Suprapubic skin (tissue), 4 donors: ENCODE measurements around the gene SLC7A9.
"Not testable (repeated sequence)": the region's sequence is repeated elsewhere in the genome, so short reads cannot be mapped to it uniquely, and the experiment has no call there.

Experiments used
- CTCF ChIP-seq, 2 donors: fragments of 200-600 bp in 1 of 2; fragments of 450-650 bp in 1 of 2; sonication (generic) in 1 of 2; IDR thresholded peaks; one replicate each; pipeline ENCODE4 v1.5.1; 2016 to 2019; ENCODE audit warnings: antibody characterized with exemption in 2 of 2, mild to moderate bottlenecking in 1 of 2, moderate library complexity in 1 of 2
- POLR2A ChIP-seq, 2 donors: fragments of 450-650 bp; IDR thresholded peaks; one replicate each; pipeline ENCODE4 v1.6.1; 2017; ENCODE audit warnings: antibody characterized with exemption in 2 of 2, mild to moderate bottlenecking in 2 of 2, moderate library complexity in 2 of 2
- POLR2AphosphoS5 ChIP-seq, 3 donors: sonication (generic); formaldehyde crosslinking; IDR thresholded peaks; one replicate each; pipeline ENCODE4 v1.6.1; 2017; ENCODE audit warnings: antibody characterized with exemption in 3 of 3

GRCh38 chr19:32848035-32848434 is 21.5 kb downstream of the SLC7A9 start:
- not testable (repeated sequence) for TF ChIP-seq POLR2A, CTCF, POLR2AphosphoS5 (IDR thresholded peaks at IDR 0.05)
